GM10248 (cell line): ENCODE measurements around the gene SNTG2.
"Not testable (repeated sequence)": the region's sequence is repeated elsewhere in the genome, so short reads cannot be mapped to it uniquely, and the experiment has no call there.

Experiments used
- CTCF ChIA-PET: fragments of 300-600 bp; sonication (Branson Sonifier 250); formaldehyde crosslinking; extraction: SDS; loops from one replicate; lab custom pipeline; 2021; ENCODE audit warnings: antibody characterized with exemption; lab: Yijun Ruan, JAX
- POLR2A ChIA-PET: fragments of 350-650 bp; sonication (Branson Sonifier 250); formaldehyde crosslinking; extraction: SDS; loops from one replicate; lab custom pipeline; 2020; ENCODE audit warnings: antibody characterized with exemption; lab: Yijun Ruan, JAX
- DNase-seq: peaks from one replicate; pipeline ENCODE4 v3.0.0; 2012; ENCODE audit errors: extremely low spot score
- TF ChIP-seq, protein P1 (sequence below): IDR thresholded peaks from 2 replicates; pipeline ENCODE4 v1.5.1; 2012; ENCODE audit warnings: mild to moderate bottlenecking, low read depth; ENCODE audit errors: extremely low read depth, missing control alignments, control extremely low read depth

SNTG2 gene

DNA sequence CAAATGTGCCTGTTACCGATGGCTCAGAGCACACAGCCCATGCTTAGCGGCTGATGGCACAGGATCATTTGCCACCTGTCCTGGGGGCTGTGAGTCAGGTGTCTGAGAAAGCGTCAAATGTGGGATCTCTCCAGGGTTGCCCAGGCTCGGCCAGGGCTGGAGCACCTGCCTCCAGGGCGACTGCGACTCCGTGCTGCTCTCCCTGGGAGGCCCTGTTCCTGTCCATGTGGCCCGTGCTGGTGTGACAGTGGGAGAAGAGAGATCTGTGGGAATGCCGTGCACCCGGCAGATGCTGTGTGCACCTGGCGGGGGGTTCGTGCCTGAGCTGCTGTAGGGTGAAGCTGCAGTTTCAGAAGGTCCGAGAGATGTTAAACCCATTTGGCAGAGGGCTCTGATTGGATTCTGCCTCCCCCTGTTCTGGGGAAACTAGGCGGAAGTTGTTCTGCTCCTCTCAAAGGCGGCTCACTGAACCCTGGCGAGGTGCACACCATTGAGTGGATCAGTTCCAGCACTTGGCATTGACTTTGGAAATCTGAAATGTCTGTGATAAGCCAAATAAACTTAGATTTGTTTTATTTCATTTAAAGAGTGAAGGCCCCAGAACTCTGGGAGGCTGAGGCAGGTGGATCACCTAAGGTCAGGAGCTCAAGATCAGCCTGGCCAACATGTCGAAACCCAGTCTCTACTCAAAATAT lies 428.0 kb downstream of the SNTG2 start:
- DNase-seq: no peak
- POLR2A ChIA-PET: no interaction called here
- CTCF ChIA-PET: no interaction called here
- TF ChIP-seq, protein P1, sequence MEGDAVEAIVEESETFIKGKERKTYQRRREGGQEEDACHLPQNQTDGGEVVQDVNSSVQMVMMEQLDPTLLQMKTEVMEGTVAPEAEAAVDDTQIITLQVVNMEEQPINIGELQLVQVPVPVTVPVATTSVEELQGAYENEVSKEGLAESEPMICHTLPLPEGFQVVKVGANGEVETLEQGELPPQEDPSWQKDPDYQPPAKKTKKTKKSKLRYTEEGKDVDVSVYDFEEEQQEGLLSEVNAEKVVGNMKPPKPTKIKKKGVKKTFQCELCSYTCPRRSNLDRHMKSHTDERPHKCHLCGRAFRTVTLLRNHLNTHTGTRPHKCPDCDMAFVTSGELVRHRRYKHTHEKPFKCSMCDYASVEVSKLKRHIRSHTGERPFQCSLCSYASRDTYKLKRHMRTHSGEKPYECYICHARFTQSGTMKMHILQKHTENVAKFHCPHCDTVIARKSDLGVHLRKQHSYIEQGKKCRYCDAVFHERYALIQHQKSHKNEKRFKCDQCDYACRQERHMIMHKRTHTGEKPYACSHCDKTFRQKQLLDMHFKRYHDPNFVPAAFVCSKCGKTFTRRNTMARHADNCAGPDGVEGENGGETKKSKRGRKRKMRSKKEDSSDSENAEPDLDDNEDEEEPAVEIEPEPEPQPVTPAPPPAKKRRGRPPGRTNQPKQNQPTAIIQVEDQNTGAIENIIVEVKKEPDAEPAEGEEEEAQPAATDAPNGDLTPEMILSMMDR: no peak

DNA sequence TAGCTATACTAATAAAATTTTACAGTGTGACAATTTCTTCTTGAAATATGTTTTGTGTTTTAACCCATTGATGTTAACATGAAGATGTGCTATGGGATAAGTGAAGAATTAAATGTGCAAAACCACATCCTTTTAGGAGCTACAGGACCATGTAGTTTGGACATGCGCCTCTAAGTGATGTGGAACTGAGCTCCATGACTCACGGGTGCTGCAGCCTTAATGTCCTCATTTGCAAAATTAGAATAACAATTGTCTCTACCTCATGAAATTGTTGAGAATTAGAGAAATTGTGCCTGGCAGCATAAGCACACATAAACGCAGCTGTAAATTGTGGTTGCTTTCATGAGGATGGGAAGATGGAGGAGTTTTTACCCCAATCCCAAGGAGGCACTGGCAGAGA lies 431.0 kb downstream of the SNTG2 start:
- ChIA-PET POLR2A (no interaction called here), CTCF (interaction anchor here (0.9 to 1.0 kb wide), 2 partner anchors 9 to 11 kb away, joined by 3 read pairs; no protein-coding TSS in a partner anchor)
- TF ChIP-seq, protein P1: no peak
- no peak for DNase-seq

GRCh38 chr2:1387954-1388725 lies 437.5 kb downstream of the SNTG2 start:
- POLR2A ChIA-PET, CTCF ChIA-PET, DNase-seq: not testable (repeated sequence)

DNA sequence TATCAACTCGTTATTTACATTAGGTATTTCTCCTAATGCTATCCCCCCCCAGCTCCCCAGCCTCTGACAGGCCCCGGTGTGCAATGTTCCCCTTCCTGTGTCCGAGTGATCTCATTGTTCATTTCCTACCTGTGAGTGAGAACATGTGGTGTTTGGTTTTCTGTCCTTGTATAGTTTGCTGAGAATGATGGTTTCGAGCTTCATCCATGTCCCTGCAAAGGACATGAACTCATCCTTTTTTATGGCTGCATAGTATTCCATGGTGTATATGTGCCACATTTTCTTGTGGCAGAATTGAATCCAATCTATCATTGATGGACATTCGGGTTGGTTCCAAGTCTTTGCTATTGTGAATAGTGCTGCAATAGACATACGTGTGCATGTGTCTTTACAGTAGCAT lies 439.5 kb downstream of the SNTG2 start:
- CTCF ChIA-PET, POLR2A ChIA-PET: not testable (repeated sequence)

DNA sequence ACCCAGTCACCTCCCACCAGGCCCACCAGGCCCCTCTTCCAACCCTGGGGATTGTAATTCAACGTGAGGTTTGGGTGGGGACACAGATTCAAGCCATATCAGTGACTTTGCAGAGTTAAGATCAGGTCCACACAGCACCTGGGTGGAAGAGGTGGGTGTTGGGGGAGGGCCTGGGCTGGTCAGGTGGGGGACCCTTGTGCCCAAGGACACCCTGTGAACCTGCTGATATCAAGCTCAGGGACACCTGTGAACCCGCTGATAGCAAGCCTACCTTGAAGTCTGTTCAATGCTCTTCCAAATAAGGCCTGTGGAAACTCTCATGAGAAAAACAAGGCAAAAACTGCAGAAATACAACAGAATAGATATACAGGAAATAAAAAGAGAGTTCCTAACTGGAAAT lies 442.7 kb downstream of the SNTG2 start:
- TF ChIP-seq, protein P1: no peak
- no peak for DNase-seq
- POLR2A ChIA-PET: no interaction called here
- CTCF ChIA-PET: interaction anchor here (0.9 kb wide), 1 partner anchor 16 kb away, joined by 3 read pairs; no protein-coding TSS in a partner anchor

More for the DNA sequence above, 439.5 kb downstream of the SNTG2 start:
- not testable (repeated sequence) for DNase-seq

DNA sequence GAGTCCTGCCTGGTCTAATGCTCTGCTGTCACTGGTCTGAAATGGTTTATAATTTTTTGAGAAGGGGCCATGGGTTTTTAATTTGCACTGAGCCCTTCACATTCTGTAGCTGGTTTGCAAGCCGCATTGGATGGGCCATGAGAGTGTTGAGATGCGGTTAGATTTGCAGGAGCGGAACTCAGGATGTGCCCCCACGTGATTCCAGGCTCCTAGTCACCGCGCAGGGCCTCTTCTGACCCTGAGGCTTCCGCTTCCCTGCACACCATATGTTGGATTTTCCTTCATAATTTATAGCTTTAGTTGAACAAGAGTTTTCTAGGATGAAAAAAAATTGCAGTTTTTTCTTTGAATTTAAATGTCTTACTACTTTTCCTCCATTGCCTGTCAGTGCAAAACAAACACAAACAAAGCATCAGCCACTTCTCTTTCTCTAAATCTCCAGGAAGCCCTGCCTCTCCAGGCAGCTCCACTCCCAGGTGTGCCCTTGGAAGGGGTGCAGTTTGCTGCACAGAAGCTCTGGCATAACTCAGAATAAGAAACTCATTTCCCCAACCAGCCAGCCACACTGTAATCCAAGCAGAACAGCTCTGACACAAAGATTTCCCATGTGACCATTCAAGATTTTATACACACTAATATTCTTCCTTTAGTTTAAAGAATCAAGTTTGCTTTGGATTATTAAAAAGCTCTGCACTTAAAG lies 444.2 kb downstream of the SNTG2 start:
- POLR2A ChIA-PET: no interaction called here

DNA sequence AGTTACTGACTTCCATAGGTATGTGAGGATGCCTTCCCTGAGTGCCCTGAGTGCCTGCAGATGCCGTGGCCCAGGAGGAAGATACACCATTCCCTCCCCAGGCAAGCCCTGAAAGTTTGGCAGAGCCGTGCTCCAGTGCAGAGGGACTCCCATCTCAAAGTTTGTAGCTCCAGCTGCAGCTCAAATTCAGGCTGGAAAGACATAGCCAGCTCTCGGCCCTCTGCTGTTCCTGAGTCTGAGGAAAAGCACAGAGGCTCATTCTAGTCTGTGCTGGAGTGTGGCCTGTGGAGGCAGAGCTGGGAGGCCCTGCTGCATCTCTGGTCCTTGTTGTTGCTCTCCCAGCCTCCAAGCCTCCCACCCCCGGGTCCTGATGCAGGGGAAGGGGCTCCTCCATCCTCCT lies 446.7 kb downstream of the SNTG2 start:
- ChIA-PET CTCF (no interaction called here), POLR2A (no interaction called here)
- no peak for DNase-seq
- TF ChIP-seq, protein P1: no peak

More for the DNA sequence above, 444.2 kb downstream of the SNTG2 start:
- TF ChIP-seq, protein P1: no peak
- CTCF ChIA-PET: no interaction called here
- no peak for DNase-seq
